ENCODE results near the gene NDUFV1. TPM values are rescaled to one million over a fixed set of nuclear protein-coding genes. Genes with fewer than 3 reads are reported as not detected.

Gene NDUFV1
- total RNA-seq, 1 donor from 2014 or later, result 128 TPM

GRCh38 chr11:67606093-67606491 lies 644 bp upstream of the NDUFV1 start:
- Histone ChIP-seq H3K9me3 (no peaks in the 10 kb centered on the region), H3K4me3 (peak overlapping the region; percentile 96 to 99), H3K4me1 (peaks cover 7 to 22% of the 10 kb centered on the region in 2 donors), H3K27me3 (no peaks in the 10 kb centered on the region), H3K27ac (peak overlapping the region; percentile 66 to 68), H3K36me3 (peaks cover 16 to 25% of the 10 kb centered on the region in 2 donors)
- DNase-seq (ENCODE audit: low spot score in 2 of 2), result no peak
- intact Hi-C loops (cut with DNase I), result loop anchor here (1.0 kb wide), 3 partner anchors 22 to 34 kb away; no protein-coding TSS in a partner anchor
- TF ChIP-seq CTCF (IDR thresholded peaks at IDR 0.05), result no peak

- peak overlapping the region; percentile 96 to 99 for H3K4me3 ChIP-seq
- peak overlapping the region in 1 of 2 donors; percentile 66 for H3K27ac ChIP-seq
- no peaks in the 10 kb centered on the region for H3K27me3 ChIP-seq
- peaks cover 7 to 22% of the 10 kb centered on the region in 2 donors for H3K4me1 ChIP-seq
- intact Hi-C loops (cut with DNase I), result no loop called here
- TF ChIP-seq CTCF (IDR thresholded peaks at IDR 0.05), result no peak
- H3K36me3 ChIP-seq, result peaks cover 28 to 39% of the 10 kb centered on the region in 2 donors
- no peak for DNase-seq (ENCODE audit: low spot score in 2 of 2)
- H3K9me3 ChIP-seq, result no peaks in the 10 kb centered on the region
Measured at GRCh38 chr11:67607507-67607906, 771 bp downstream of the NDUFV1 start.

DNA sequence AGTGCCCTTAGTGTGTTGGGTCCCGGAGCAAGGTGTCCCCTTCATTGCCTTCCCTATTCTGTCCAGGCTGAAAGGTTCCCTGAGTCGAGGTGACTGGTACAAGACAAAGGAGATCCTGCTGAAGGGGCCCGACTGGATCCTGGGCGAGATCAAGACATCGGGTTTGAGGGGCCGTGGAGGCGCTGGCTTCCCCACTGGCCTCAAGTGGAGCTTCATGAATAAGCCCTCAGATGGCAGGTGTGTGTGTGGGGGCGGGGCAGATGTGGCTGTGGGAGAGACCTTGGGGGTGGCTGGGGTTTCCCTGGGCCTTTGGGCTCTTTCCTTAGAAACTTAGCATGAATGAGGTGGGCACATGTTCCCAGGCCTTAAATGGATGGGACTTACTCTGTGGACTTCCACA lies 1.8 kb downstream of the NDUFV1 start:
- no peak overlapping the region for H3K27ac ChIP-seq
- intact Hi-C loops (cut with DNase I), result no loop called here
- H3K4me3 ChIP-seq, result no peak overlapping the region
- no peaks in the 10 kb centered on the region for H3K9me3 ChIP-seq
- H3K4me1 ChIP-seq, result peaks cover 7 to 22% of the 10 kb centered on the region in 2 donors
- H3K27me3 ChIP-seq, result no peaks in the 10 kb centered on the region
- TF ChIP-seq CTCF (IDR thresholded peaks at IDR 0.05), result no peak
- peaks cover 28 to 45% of the 10 kb centered on the region in 2 donors for H3K36me3 ChIP-seq
- DNase-seq (ENCODE audit: low spot score in 2 of 2), result no peak

DNA sequence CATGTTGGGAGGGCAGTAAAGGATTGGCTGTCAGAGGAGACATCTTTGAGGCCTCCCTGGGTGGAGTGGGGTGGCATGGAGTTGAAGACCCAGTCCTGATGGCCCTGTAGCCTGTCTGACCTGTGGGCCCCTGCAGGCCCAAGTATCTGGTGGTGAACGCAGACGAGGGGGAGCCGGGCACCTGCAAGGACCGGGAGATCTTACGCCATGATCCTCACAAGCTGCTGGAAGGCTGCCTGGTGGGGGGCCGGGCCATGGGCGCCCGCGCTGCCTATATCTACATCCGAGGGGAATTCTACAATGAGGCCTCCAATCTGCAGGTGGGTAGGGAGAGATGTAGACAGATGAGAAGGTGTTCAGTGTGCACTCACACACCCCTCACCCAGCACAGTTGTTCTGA lies 2.6 kb downstream of the NDUFV1 start:
- intact Hi-C loops (cut with DNase I), result no loop called here
- DNase-seq (ENCODE audit: low spot score in 2 of 2), result no peak
- H3K27me3 ChIP-seq, result no peaks in the 10 kb centered on the region
- H3K27ac ChIP-seq, result no peak overlapping the region
- H3K4me3 ChIP-seq, result no peak overlapping the region
- TF ChIP-seq CTCF (IDR thresholded peaks at IDR 0.05), result no peak
- H3K36me3 ChIP-seq, result peaks cover 28 to 45% of the 10 kb centered on the region in 2 donors
- no peaks in the 10 kb centered on the region for H3K9me3 ChIP-seq
- peaks cover 7 to 26% of the 10 kb centered on the region in 2 donors for H3K4me1 ChIP-seq

- no peak overlapping the region for H3K27ac ChIP-seq
- no peak overlapping the region for H3K4me3 ChIP-seq
- peaks cover 28 to 45% of the 10 kb centered on the region in 2 donors for H3K36me3 ChIP-seq
- no peak for TF ChIP-seq CTCF (IDR thresholded peaks at IDR 0.05)
- intact Hi-C loops (cut with DNase I), result no loop called here
- no peak for DNase-seq (ENCODE audit: low spot score in 2 of 2)
- H3K27me3 ChIP-seq, result no peaks in the 10 kb centered on the region
- peaks cover 7 to 28% of the 10 kb centered on the region in 2 donors for H3K4me1 ChIP-seq
- H3K9me3 ChIP-seq, result no peaks in the 10 kb centered on the region
Measured at GRCh38 chr11:67610302-67610868, 3.6 kb downstream of the NDUFV1 start.
